Testis (tissue), 3 donors: ENCODE measurements around the gene GMPR. TPM values are rescaled to one million over a fixed set of nuclear protein-coding genes. Genes with fewer than 3 reads are reported as not detected.

Experiments used
- DNase-seq: peaks from one replicate; pipeline ENCODE4 v3.0.0-alpha.2; 2019
- H3K27ac ChIP-seq, 2 donors: fragments of 200-600 bp; sonication (generic); one replicate each; pipeline ENCODE4 v1.5.1; 2019
- H3K27me3 ChIP-seq: fragments of 200-600 bp; sonication (generic); one replicate; pipeline ENCODE4 v1.5.1; 2019
- H3K36me3 ChIP-seq: fragments of 200-600 bp; sonication (generic); one replicate; pipeline ENCODE4 v1.5.1; 2017; ENCODE audit warnings: low read depth; ENCODE audit errors: missing control alignments
- H3K4me1 ChIP-seq: fragments of 200-600 bp; sonication (generic); one replicate; pipeline ENCODE4 v1.5.1; 2019
- H3K4me3 ChIP-seq, 2 donors: fragments of 200-600 bp; sonication (generic); one replicate each; pipeline ENCODE4 v1.5.1; 2017 to 2019
- H3K9me3 ChIP-seq: fragments of 200-600 bp; sonication (generic); one replicate; pipeline ENCODE4 v1.5.1; 2017
- POLR2A ChIP-seq: fragments of 450-650 bp; IDR thresholded peaks from one replicate; pipeline ENCODE4 v1.6.1; 2017; ENCODE audit warnings: antibody characterized with exemption, mild to moderate bottlenecking, moderate library complexity
- WGBS, 2 donors: methylation state at CpG; one replicate each; pipeline ENCODE4 v1.1.5; 2018; 5-methylcytosine and 5-hydroxymethylcytosine counted together
- intact Hi-C: fragments of 100-400 bp; cut with DNase I; formaldehyde crosslinking; loops from one replicate; pipeline ENCODE4 v1.15.1; 2023; ENCODE audit warnings: low total_unique reads
- polyA plus RNA-seq: library from polyadenylated mRNA; stranded (reverse); fragments of 350-450 nt; fragmentation: Illumina TruSeq; extraction: RNeasy Lipid Tissue Mini Kit (QIAGEN cat#74804); gene quantifications from one replicate; pipeline ENCODE4 v1.2.3, GENCODE V29; 2014; ENCODE audit warnings: low read depth, low replicate concordance; ENCODE audit not compliant: insufficient read depth
- total RNA-seq, 2 donors: library from RNA; depleted of rRNA; stranded (reverse); fragments of >200 nt; gene quantifications; one replicate each; pipeline ENCODE4 v1.2.3, GENCODE V29; 2016
- TF ChIP-seq, protein P1 (sequence below), 3 experiments: fragments of 450-650 bp in 2 of 3; fragments of 200-600 bp in 1 of 3; sonication (generic) in 1 of 3; IDR thresholded peaks; one replicate each; pipeline ENCODE4 v1.5.1; 2016 to 2019; ENCODE audit warnings: antibody characterized with exemption in 3 of 3, mild to moderate bottlenecking in 2 of 3, moderate library complexity in 1 of 3

Gene GMPR
- total and polyA plus RNA-seq, 3 donors from 2014 or later: 121 to 215 (median 164) TPM

- peaks cover 12% of the 10 kb centered on the region for H3K4me1 ChIP-seq
- DNase-seq: no peak
- TF ChIP-seq POLR2A: no peak
- TF ChIP-seq, protein P1, sequence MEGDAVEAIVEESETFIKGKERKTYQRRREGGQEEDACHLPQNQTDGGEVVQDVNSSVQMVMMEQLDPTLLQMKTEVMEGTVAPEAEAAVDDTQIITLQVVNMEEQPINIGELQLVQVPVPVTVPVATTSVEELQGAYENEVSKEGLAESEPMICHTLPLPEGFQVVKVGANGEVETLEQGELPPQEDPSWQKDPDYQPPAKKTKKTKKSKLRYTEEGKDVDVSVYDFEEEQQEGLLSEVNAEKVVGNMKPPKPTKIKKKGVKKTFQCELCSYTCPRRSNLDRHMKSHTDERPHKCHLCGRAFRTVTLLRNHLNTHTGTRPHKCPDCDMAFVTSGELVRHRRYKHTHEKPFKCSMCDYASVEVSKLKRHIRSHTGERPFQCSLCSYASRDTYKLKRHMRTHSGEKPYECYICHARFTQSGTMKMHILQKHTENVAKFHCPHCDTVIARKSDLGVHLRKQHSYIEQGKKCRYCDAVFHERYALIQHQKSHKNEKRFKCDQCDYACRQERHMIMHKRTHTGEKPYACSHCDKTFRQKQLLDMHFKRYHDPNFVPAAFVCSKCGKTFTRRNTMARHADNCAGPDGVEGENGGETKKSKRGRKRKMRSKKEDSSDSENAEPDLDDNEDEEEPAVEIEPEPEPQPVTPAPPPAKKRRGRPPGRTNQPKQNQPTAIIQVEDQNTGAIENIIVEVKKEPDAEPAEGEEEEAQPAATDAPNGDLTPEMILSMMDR (IDR thresholded peaks at IDR 0.05): no peak
- intact Hi-C loops: no loop called here
- H3K27me3 ChIP-seq: no peaks in the 10 kb centered on the region
- H3K9me3 ChIP-seq: no peaks in the 10 kb centered on the region
- H3K27ac ChIP-seq: peak overlapping the region in 1 of 2 donors; percentile 2
- H3K4me3 ChIP-seq: no peak overlapping the region
- 63 to 66% methylated on average over 5 of the region's 5 CpGs for WGBS, 2 donors
- no peaks in the 10 kb centered on the region for H3K36me3 ChIP-seq
These were observed 33.6 kb upstream of the GMPR start for GRCh38 chr6:16204653-16205376.

- 54 to 71% methylated on average over 4 of the region's 4 CpGs for WGBS, 2 donors
- Histone ChIP-seq H3K27me3 (no peaks in the 10 kb centered on the region), H3K27ac (peak overlapping the region in 1 of 2 donors; percentile 9), H3K9me3 (no peaks in the 10 kb centered on the region), H3K4me1 (peaks cover 11% of the 10 kb centered on the region), H3K36me3 (no peaks in the 10 kb centered on the region), H3K4me3 (no peak overlapping the region)
- intact Hi-C loops: no loop called here
- DNase-seq: peak; percentile 48
- TF ChIP-seq POLR2A: no peak
- TF ChIP-seq, protein P1 (IDR thresholded peaks at IDR 0.05): no peak
These were observed 32.8 kb upstream of the GMPR start for GRCh38 chr6:16205377-16206144.

DNA sequence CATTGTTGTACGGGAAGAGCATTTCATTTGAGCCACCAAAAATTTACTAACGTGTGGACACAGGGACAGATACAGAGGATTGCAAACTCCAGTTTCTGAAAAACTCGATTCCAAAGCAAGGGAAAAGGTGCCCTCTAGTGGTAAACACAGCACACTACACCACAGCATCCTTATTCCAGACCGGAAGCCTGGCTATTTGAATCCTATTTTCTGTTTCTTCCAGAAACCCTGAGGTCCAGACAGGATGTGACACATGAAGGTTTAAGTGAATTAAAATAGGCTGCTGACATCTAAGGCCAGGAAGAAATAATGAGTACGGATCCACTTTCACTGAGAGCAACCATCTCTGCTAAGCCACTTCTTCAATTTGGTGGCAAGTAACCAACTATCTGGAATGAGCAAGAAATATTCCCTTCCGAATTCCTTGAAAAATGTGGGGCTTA lies 31.8 kb upstream of the GMPR start:
- DNase-seq: peak; percentile 83
- no peaks in the 10 kb centered on the region for H3K9me3 ChIP-seq
- H3K27me3 ChIP-seq: no peaks in the 10 kb centered on the region
- H3K36me3 ChIP-seq: no peaks in the 10 kb centered on the region
- WGBS, 2 donors: 14 to 16% methylated on average over 6 of the region's 6 CpGs
- H3K4me1 ChIP-seq: peaks cover 8% of the 10 kb centered on the region
- TF ChIP-seq, protein P1 (IDR thresholded peaks at IDR 0.05): peak; percentile 94 to 98 (median 97)
- no peak for TF ChIP-seq POLR2A
- intact Hi-C loops: no loop called here
- peak overlapping the region in 1 of 2 donors; percentile 29 for H3K27ac ChIP-seq
- H3K4me3 ChIP-seq: no peak overlapping the region

DNA sequence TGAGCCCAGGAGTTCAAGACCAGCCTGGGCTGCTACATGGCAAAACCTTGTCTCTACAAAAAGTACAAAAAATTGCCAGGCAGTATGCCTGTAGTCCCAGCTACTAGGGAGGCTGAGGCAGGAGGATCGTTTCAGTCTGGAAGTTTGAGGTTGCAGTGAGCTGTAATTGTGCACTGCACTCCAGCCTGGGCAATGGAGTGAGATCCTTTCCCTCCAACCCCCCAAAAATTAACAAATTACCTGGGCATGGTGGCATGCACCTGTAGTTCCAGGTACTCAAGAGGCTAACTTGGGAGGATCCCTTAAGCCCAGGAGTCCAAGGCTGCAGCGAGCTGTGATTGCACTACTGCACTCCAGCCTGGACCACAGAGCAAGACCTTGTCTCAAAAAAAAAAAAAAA lies 29.4 kb upstream of the GMPR start:
- TF ChIP-seq, protein P1 (IDR thresholded peaks at IDR 0.05): no peak
- TF ChIP-seq POLR2A: no peak
- H3K4me1 ChIP-seq: peaks cover 8% of the 10 kb centered on the region
- no peak overlapping the region for H3K27ac ChIP-seq
- no peaks in the 10 kb centered on the region for H3K27me3 ChIP-seq
- no peak overlapping the region for H3K4me3 ChIP-seq
- intact Hi-C loops: no loop called here
- DNase-seq: no peak
- 68 to 89% methylated on average over 2 of the region's 2 CpGs for whole genome bisulfite sequencing, 2 donors
- no peaks in the 10 kb centered on the region for H3K36me3 ChIP-seq
- H3K9me3 ChIP-seq: no peaks in the 10 kb centered on the region
